K562 (cell line): Measurements from ENCODE around the gene PTBP3. TPM values are rescaled to one million over a fixed set of nuclear protein-coding genes. Genes with fewer than 3 reads are reported as not detected.

Experiments
- ARHGAP35 ChIP-seq: fragments of 450-650 bp; IDR thresholded peaks from 2 replicates; pipeline ENCODE4 v1.6.1; 2018; ENCODE audit not compliant: partially characterized antibody
- BHLHE40 ChIP-seq: IDR thresholded peaks from 2 replicates; pipeline ENCODE4 v1.6.1; 2011; ENCODE audit warnings: low read length, improper control_type of control experiment
- EHMT2 ChIP-seq: fragments of 450-650 bp; IDR thresholded peaks from 2 replicates; pipeline ENCODE4 v1.6.1; 2018; ENCODE audit warnings: antibody characterized with exemption
- HDAC1 ChIP-seq, 2 experiments: fragments of 450-650 bp; IDR thresholded peaks; 2 replicates each; pipeline ENCODE4 v1.6.1; 2016 to 2017; ENCODE audit warnings: inconsistent platforms in 1 of 2, mild to moderate bottlenecking in 1 of 2, moderate library complexity in 1 of 2
- KAT7 ChIP-seq: sonication (generic); formaldehyde crosslinking; IDR thresholded peaks from 2 replicates; pipeline ENCODE4 v1.8.0; 2022; ENCODE audit warnings: missing genetic modification reagents, mild to moderate bottlenecking, borderline replicate concordance
- KDM2B ChIP-seq: fragments of 250-450 bp; sonication (Bioruptor Pico); IDR thresholded peaks from 2 replicates; pipeline ENCODE4 v1.8.0; 2021; ENCODE audit warnings: mild to moderate bottlenecking, moderate library complexity
- MTA1 ChIP-seq: fragments of 450-650 bp; IDR thresholded peaks from 2 replicates; pipeline ENCODE4 v1.6.1; 2017; ENCODE audit warnings: borderline replicate concordance
- POLR2G ChIP-seq: fragments of 200-400 bp; formaldehyde crosslinking; IDR thresholded peaks from 2 replicates; pipeline ENCODE4 v1.6.1; 2017; ENCODE audit warnings: low read depth, mild to moderate bottlenecking, antibody characterized with exemption, low read length, moderate library complexity
- RFX7 ChIP-seq: fragments of 250-450 bp; sonication (Bioruptor Pico); IDR thresholded peaks from 2 replicates; pipeline ENCODE4 v1.5.1; 2021; ENCODE audit warnings: mild to moderate bottlenecking
- SIN3B ChIP-seq: fragments of 450-650 bp; IDR thresholded peaks from 2 replicates; pipeline ENCODE4 v1.6.1; 2017; ENCODE audit warnings: low read depth, mild to moderate bottlenecking, moderate library complexity
- SIX5 ChIP-seq, 2 experiments: IDR thresholded peaks; 2 replicates each; pipeline ENCODE4 v1.6.1; 2011; ENCODE audit warnings: low read length in 2 of 2, borderline replicate concordance in 1 of 2, low read depth in 1 of 2, mild to moderate bottlenecking in 1 of 2, moderate library complexity in 1 of 2; ENCODE audit not compliant: insufficient read depth in 1 of 2
- TAF9B ChIP-seq: fragments of 450-650 bp; IDR thresholded peaks from 2 replicates; pipeline ENCODE4 v1.6.1; 2018; ENCODE audit warnings: mild to moderate bottlenecking; ENCODE audit not compliant: partially characterized antibody
- TCF7L2 ChIP-seq: fragments of 150-350 bp; IDR thresholded peaks from 2 replicates; pipeline ENCODE4 v1.6.1; 2016; ENCODE audit warnings: low read depth, mild to moderate bottlenecking, low read length, moderate library complexity
- WHSC1 ChIP-seq: IDR thresholded peaks from one replicate; pipeline ENCODE4 v1.6.1; 2012; ENCODE audit warnings: low read length, control low read depth, inconsistent platforms
- XRCC4 ChIP-seq: IDR thresholded peaks from one replicate; pipeline ENCODE4 v1.6.1; 2011; ENCODE audit not compliant: insufficient read depth, insufficient read length; ENCODE audit errors: extremely low read depth
- ZC3H4 ChIP-seq: sonication (generic); formaldehyde crosslinking; IDR thresholded peaks from 2 replicates; pipeline ENCODE4 v1.9.0; 2021; ENCODE audit warnings: missing genetic modification reagents, borderline replicate concordance
- ZFPM2 ChIP-seq: fragments of 250-450 bp; sonication (Bioruptor Pico); IDR thresholded peaks from 2 replicates; pipeline ENCODE4 v1.5.1; 2022; ENCODE audit warnings: mild to moderate bottlenecking
- polyA plus RNA-seq, 8 experiments: library from polyadenylated mRNA; depleted of rRNA in 4 of 8; stranded (reverse) in 5 of 8; unstranded in 3 of 8; fragments of >200 nt; fragmentation: Nextera tagmentation in 2 of 8; fragmentation: Illumina TruSeq in 1 of 8; extraction: Ambion mirVana in 2 of 8; extraction: Trizol in 1 of 8; gene quantifications; 2 replicates each; pipeline versions ENCODE4 v1.2.1 to v1.2.3, GENCODE V29; 2011 to 2014; ENCODE audit warnings: inconsistent platforms in 1 of 8, missing spikeins in 1 of 8
- total RNA-seq, 7 experiments: library from RNA; depleted of rRNA in 6 of 7; stranded (reverse); fragments of >200 nt in 6 of 7; fragmentation: Illumina TruSeq in 2 of 7; extraction: Trizol in 2 of 7; gene quantifications; 2 replicates each; pipeline versions ENCODE4 v1.2.1 to v1.2.3, GENCODE V29; 2011 to 2021; ENCODE audit warnings: low replicate concordance in 1 of 7
- TF ChIP-seq, protein P1 (sequence below): fragments of 250-450 bp; sonication (Bioruptor Pico); IDR thresholded peaks from 2 replicates; pipeline ENCODE4 v1.6.1; 2021; ENCODE audit warnings: mild to moderate bottlenecking
- TF ChIP-seq, protein P2 (sequence below): fragments of 450-650 bp; formaldehyde crosslinking; IDR thresholded peaks from 2 replicates; pipeline ENCODE4 v1.4.0; 2020; ENCODE audit warnings: mild to moderate bottlenecking, moderate library complexity
- TF ChIP-seq, protein P3 (sequence below): sonication (generic); formaldehyde crosslinking; IDR thresholded peaks from 2 replicates; pipeline ENCODE4 v1.8.0; 2022; ENCODE audit warnings: mild to moderate bottlenecking, missing genetic modification reagents, borderline replicate concordance
- TF ChIP-seq, protein P4 (sequence below): fragments of 450-650 bp; IDR thresholded peaks from 2 replicates; pipeline ENCODE4 v1.6.1; 2017; ENCODE audit warnings: mild to moderate bottlenecking, moderate library complexity
- TF ChIP-seq, protein P5 (sequence below): fragments of 450-650 bp; conservative IDR thresholded peaks from 2 replicates; pipeline ENCODE4 v1.6.1; 2016; ENCODE audit warnings: missing genetic modification characterization, low read depth, mild to moderate bottlenecking, missing compliant biosample characterization, moderate library complexity

The PTBP3 gene
- total and polyA plus RNA-seq, 9 of the 15 experiments (the other 6 are each of a cell fraction or from before 2014, with no cell fraction given) = 22.4 to 132 (median 68.0) TPM

DNA sequence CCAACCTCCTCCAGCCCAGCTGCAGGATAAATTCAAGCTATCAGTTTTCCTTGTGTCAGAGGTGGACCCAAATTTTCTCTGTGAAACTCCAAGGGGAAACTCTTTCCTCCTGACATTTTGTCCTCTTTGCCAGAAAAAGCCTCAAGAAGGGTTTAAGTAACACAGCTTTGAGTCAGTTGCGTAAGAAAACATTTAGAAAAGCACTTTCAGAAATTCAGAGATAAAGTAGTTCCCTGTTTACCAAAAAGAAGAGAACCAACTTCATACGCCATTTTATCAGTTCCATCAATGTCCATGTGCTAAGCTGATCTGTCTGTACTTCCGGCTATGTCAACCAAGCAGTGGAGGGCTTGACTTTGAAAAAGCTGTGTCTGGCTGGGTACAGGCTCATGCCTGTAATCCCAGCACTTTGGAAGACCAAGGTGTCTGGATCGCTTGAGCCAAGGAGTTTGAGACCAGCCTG lies 138.4 kb downstream of the PTBP3 start (continued):
- TF ChIP-seq, protein P1, sequence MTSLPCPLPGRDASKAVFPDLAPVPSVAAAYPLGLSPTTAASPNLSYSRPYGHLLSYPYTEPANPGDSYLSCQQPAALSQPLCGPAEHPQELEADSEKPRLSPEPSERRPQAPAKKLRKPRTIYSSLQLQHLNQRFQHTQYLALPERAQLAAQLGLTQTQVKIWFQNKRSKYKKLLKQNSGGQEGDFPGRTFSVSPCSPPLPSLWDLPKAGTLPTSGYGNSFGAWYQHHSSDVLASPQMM (CRISPR knock-in tag) = no peak
- TF ChIP-seq POLR2G (no peak), SIN3B (no peak), RFX7 (CRISPR knock-in tag) (no peak), TAF9B (no peak), TCF7L2 (no peak), ARHGAP35 (no peak), HDAC1 (IDR thresholded peaks at IDR 0.05) (no peak), XRCC4 (no peak), SIX5 (IDR thresholded peaks at IDR 0.05; ENCODE audit: borderline replicate concordance in 1 of 2, insufficient read depth in 1 of 2, low read depth in 1 of 2, low read length in 2 of 2) (no peak), BHLHE40 (no peak), MTA1 (no peak), ZFPM2 (no peak), KAT7 (CRISPR knock-in tag) (no peak), EHMT2 (peak; percentile 37; the same call in 1 of the 2 replicates), KDM2B (CRISPR knock-in tag) (no peak), ZC3H4 (CRISPR knock-in tag) (no peak), WHSC1 (no peak)
- TF ChIP-seq, protein P2, sequence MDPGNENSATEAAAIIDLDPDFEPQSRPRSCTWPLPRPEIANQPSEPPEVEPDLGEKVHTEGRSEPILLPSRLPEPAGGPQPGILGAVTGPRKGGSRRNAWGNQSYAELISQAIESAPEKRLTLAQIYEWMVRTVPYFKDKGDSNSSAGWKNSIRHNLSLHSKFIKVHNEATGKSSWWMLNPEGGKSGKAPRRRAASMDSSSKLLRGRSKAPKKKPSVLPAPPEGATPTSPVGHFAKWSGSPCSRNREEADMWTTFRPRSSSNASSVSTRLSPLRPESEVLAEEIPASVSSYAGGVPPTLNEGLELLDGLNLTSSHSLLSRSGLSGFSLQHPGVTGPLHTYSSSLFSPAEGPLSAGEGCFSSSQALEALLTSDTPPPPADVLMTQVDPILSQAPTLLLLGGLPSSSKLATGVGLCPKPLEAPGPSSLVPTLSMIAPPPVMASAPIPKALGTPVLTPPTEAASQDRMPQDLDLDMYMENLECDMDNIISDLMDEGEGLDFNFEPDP (CRISPR knock-in tag) = no peak
- TF ChIP-seq, protein P3, sequence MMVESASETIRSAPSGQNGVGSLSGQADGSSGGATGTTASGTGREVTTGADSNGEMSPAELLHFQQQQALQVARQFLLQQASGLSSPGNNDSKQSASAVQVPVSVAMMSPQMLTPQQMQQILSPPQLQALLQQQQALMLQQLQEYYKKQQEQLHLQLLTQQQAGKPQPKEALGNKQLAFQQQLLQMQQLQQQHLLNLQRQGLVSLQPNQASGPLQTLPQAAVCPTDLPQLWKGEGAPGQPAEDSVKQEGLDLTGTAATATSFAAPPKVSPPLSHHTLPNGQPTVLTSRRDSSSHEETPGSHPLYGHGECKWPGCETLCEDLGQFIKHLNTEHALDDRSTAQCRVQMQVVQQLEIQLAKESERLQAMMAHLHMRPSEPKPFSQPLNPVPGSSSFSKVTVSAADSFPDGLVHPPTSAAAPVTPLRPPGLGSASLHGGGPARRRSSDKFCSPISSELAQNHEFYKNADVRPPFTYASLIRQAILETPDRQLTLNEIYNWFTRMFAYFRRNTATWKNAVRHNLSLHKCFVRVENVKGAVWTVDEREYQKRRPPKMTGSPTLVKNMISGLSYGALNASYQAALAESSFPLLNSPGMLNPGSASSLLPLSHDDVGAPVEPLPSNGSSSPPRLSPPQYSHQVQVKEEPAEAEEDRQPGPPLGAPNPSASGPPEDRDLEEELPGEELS (CRISPR knock-in tag) = no peak
- TF ChIP-seq, protein P4, sequence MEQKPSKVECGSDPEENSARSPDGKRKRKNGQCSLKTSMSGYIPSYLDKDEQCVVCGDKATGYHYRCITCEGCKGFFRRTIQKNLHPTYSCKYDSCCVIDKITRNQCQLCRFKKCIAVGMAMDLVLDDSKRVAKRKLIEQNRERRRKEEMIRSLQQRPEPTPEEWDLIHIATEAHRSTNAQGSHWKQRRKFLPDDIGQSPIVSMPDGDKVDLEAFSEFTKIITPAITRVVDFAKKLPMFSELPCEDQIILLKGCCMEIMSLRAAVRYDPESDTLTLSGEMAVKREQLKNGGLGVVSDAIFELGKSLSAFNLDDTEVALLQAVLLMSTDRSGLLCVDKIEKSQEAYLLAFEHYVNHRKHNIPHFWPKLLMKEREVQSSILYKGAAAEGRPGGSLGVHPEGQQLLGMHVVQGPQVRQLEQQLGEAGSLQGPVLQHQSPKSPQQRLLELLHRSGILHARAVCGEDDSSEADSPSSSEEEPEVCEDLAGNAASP = no peak
- TF ChIP-seq, protein P5, sequence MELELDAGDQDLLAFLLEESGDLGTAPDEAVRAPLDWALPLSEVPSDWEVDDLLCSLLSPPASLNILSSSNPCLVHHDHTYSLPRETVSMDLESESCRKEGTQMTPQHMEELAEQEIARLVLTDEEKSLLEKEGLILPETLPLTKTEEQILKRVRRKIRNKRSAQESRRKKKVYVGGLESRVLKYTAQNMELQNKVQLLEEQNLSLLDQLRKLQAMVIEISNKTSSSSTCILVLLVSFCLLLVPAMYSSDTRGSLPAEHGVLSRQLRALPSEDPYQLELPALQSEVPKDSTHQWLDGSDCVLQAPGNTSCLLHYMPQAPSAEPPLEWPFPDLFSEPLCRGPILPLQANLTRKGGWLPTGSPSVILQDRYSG (tag) = peak; percentile 89
